ENCODE measurements around the gene SYNE1. TPM values are rescaled to one million over a fixed set of nuclear protein-coding genes. Genes with fewer than 3 reads are reported as not detected.
A peak's percentile ranks its signal among the peaks of the same experiment; 100 is the strongest.

SYNE1 gene
- total RNA-seq, 3 donors from 2014 or later (not counting 1 experiment from before 2014, with no cell fraction given): 489 to 570 (median 498) TPM

DNA sequence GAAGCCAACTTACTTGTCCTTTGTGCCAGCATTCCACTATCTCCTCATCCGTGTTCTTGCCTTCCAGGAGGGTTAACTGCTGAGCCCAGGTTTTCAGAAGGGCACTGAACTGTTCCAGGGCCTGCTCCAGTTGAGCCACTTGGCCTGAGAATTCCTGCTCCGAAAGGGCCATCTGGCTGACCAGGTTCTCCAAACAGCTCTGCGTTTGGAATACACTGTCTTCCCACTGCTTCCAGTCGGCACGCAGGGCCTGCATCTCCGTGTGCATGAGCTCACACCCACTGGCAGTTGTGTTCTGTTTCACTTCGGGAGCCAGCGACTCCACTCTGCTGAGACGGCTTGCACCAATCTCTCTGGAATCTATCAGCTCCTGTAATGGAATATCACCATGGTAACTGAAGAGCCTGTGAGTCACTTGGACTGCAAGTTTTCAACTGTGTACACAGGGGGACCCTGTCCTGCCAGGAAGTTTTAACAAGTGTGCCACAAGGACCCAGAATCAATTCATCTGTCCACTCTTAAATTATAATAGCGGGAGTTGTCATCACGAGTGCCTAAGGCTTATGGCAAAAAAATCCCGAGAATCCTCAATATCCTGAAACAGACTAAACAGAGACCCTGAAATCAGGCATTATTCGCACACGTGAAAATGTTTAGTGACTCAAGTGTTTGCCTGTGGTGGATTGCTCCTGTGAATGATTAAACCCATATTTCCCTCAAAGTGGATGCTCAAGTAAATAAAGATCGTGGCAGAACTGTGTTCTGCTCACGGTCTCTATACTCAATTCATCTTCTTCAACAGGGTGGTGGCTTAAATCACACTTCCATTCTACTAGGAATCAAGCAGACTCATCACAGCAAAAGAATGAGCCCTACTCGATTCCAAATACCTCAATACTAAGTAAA lies 255.9 kb downstream of the SYNE1 start:
- Histone ChIP-seq H3K36me3 (ENCODE audit: control insufficient read depth, insufficient read depth, low read length) (peaks cover 44% of the 10 kb centered on the region), H3K27ac (ENCODE audit: low read length) (no peak overlapping the region), H3K9me3 (ENCODE audit: control insufficient read depth, insufficient read depth, low read length) (no peaks in the 10 kb centered on the region), H3K4me3 (ENCODE audit: low read length) (no peak overlapping the region), H3K27me3 (ENCODE audit: control insufficient read depth, insufficient read depth, low read length) (no peaks in the 10 kb centered on the region), H3K4me1 (ENCODE audit: control insufficient read depth, insufficient read depth, low read length) (no peaks in the 10 kb centered on the region)
- TF ChIP-seq, protein P1, sequence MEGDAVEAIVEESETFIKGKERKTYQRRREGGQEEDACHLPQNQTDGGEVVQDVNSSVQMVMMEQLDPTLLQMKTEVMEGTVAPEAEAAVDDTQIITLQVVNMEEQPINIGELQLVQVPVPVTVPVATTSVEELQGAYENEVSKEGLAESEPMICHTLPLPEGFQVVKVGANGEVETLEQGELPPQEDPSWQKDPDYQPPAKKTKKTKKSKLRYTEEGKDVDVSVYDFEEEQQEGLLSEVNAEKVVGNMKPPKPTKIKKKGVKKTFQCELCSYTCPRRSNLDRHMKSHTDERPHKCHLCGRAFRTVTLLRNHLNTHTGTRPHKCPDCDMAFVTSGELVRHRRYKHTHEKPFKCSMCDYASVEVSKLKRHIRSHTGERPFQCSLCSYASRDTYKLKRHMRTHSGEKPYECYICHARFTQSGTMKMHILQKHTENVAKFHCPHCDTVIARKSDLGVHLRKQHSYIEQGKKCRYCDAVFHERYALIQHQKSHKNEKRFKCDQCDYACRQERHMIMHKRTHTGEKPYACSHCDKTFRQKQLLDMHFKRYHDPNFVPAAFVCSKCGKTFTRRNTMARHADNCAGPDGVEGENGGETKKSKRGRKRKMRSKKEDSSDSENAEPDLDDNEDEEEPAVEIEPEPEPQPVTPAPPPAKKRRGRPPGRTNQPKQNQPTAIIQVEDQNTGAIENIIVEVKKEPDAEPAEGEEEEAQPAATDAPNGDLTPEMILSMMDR (IDR thresholded peaks at IDR 0.05): no peak
- ATAC-seq: no peak
- Mint-ChIP-seq H3K4me3 (no peak overlapping the region), H3K4me1 (peaks cover 34 to 42% of the 10 kb centered on the region in 2 donors), H3K27me3 (ENCODE audit: low read depth in 2 of 2) (no peaks in the 10 kb centered on the region), H3K27ac (peak overlapping the region; percentile 79 to 82), H3K9me3 (no peaks in the 10 kb centered on the region), H3K36me3 (peaks cover 22% of the 10 kb centered on the region)
- 94% methylated on average over 16 of the region's 17 CpGs for WGBS (ENCODE audit: insufficient coverage)
- no peak for DNase-seq
- intact Hi-C loops (cut with micrococcal nuclease): no loop called here

DNA sequence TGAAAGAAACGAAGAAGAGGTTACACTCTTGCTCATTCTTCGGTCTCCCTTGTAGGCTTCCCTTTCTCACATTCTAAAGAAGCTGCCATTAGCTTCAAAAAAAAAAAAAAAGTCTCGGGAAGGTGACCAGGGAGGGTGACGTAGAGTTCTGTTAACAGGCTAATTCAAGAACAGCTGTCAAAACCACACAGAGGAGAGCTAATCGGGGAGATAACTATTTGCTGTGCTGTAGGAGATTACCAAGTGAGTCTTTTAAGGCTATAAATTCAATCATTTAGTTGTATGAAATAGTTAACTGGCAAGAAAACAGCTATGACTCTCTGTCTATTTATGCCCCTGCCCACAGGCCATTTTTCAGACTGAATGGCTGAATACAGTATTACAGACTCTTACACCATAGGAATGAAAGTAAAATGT lies 256.8 kb downstream of the SYNE1 start:
- Mint-ChIP-seq H3K4me3 (peak overlapping the region; percentile 56), H3K27ac (peak overlapping the region; percentile 79 to 82), H3K36me3 (peaks cover 16% of the 10 kb centered on the region), H3K9me3 (no peaks in the 10 kb centered on the region), H3K27me3 (ENCODE audit: low read depth in 2 of 2) (no peaks in the 10 kb centered on the region), H3K4me1 (peaks cover 25 to 35% of the 10 kb centered on the region in 2 donors)
- H3K4me3 ChIP-seq (ENCODE audit: low read length): no peak overlapping the region
- H3K9me3 ChIP-seq (ENCODE audit: control insufficient read depth, insufficient read depth, low read length): no peaks in the 10 kb centered on the region
- H3K27ac ChIP-seq (ENCODE audit: low read length): no peak overlapping the region
- TF ChIP-seq, protein P1 (IDR thresholded peaks at IDR 0.05): no peak
- ATAC-seq (peak; percentile 27 to 81 (median 57)), DNase-seq (no peak)
- H3K4me1 ChIP-seq (ENCODE audit: control insufficient read depth, insufficient read depth, low read length): no peaks in the 10 kb centered on the region
- intact Hi-C loops (cut with micrococcal nuclease): no loop called here
- WGBS (ENCODE audit: insufficient coverage): 34% methylated on average over 4 of the region's 5 CpGs
- H3K27me3 ChIP-seq (ENCODE audit: control insufficient read depth, insufficient read depth, low read length): no peaks in the 10 kb centered on the region
- peaks cover 49% of the 10 kb centered on the region for H3K36me3 ChIP-seq (ENCODE audit: control insufficient read depth, insufficient read depth, low read length)

DNA sequence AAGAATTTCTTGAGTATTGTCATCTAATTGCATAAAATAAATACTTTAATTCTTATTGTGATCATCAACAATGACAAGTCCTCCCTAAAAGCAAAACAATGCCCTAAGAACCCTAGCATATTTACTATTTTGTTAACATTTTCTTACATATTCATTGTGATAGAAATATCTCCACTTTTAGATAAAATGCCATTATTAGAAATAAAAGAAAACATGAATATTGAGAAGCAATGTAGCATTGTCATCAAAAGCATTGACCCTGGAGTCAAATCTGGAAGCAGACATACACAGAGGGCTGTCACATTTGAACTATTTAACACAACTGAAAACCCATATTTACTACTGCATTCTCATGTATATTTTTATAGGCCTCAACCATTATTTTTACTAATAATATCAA lies 257.7 kb downstream of the SYNE1 start:
- TF ChIP-seq, protein P1 (IDR thresholded peaks at IDR 0.05): no peak
- H3K4me1 ChIP-seq (ENCODE audit: control insufficient read depth, insufficient read depth, low read length): no peaks in the 10 kb centered on the region
- peaks cover 25 to 34% of the 10 kb centered on the region in 2 donors for H3K4me1 Mint-ChIP-seq
- H3K36me3 ChIP-seq (ENCODE audit: control insufficient read depth, insufficient read depth, low read length): peaks cover 46% of the 10 kb centered on the region
- H3K4me3 ChIP-seq (ENCODE audit: low read length): no peak overlapping the region
- H3K27ac ChIP-seq (ENCODE audit: low read length): no peak overlapping the region
- no peak overlapping the region for H3K4me3 Mint-ChIP-seq
- no peaks in the 10 kb centered on the region for H3K9me3 Mint-ChIP-seq
- no peaks in the 10 kb centered on the region for H3K27me3 ChIP-seq (ENCODE audit: control insufficient read depth, insufficient read depth, low read length)
- no peaks in the 10 kb centered on the region for H3K27me3 Mint-ChIP-seq (ENCODE audit: low read depth in 2 of 2)
- DNase-seq (no peak), ATAC-seq (no peak)
- peak overlapping the region; percentile 79 to 82 for H3K27ac Mint-ChIP-seq
- H3K9me3 ChIP-seq (ENCODE audit: control insufficient read depth, insufficient read depth, low read length): no peaks in the 10 kb centered on the region
- intact Hi-C loops (cut with micrococcal nuclease): no loop called here
- peaks cover 10% of the 10 kb centered on the region for H3K36me3 Mint-ChIP-seq

Data from natural killer cell (primary cell).